GM23338 (cell line): ENCODE measurements around the gene USP5. TPM values are rescaled to one million over a fixed set of nuclear protein-coding genes. Genes with fewer than 3 reads are reported as not detected.

Experiments
- ATAC-seq: fragments of 200-7000 bp; cut with Tn5 transposase; 3 replicates; pipeline ENCODE4 v1.9.1; 2020
- DNase-seq: peaks from one replicate; pipeline ENCODE4 v3.0.0-alpha.2; 2015; ENCODE audit warnings: low spot score
- H2AFZ ChIP-seq: fragments of 200-600 bp; sonication (generic); 2 replicates; pipeline ENCODE4 v1.8.0; 2016; ENCODE audit warnings: antibody characterized with exemption, mild to moderate bottlenecking, moderate library complexity
- H3F3A ChIP-seq: fragments of 200-600 bp; sonication (generic); replicated peaks from 2 replicates; pipeline ENCODE4 v1.8.0; 2017; ENCODE audit warnings: antibody characterized with exemption, mixed run types, low read depth
- H3K27ac ChIP-seq: fragments of 200-600 bp; sonication (generic); 2 replicates; pipeline ENCODE4 v1.6.1; 2016; ENCODE audit warnings: low read depth
- H3K27me3 ChIP-seq: fragments of 200-600 bp; sonication (generic); 2 replicates; pipeline ENCODE4 v1.8.0; 2016; ENCODE audit warnings: mild to moderate bottlenecking, mixed run types, moderate library complexity; ENCODE audit not compliant: insufficient read depth
- H3K36me3 ChIP-seq: fragments of 200-600 bp; sonication (generic); 2 replicates; pipeline ENCODE4 v1.8.0; 2016; ENCODE audit warnings: mild to moderate bottlenecking; ENCODE audit not compliant: insufficient read depth
- H3K4me1 ChIP-seq: fragments of 200-600 bp; sonication (generic); 2 replicates; pipeline ENCODE4 v1.8.0; 2016; ENCODE audit warnings: mild to moderate bottlenecking, moderate library complexity; ENCODE audit not compliant: insufficient read depth
- H3K4me2 ChIP-seq: fragments of 200-600 bp; sonication (generic); 2 replicates; pipeline ENCODE4 v1.7.1; 2017; ENCODE audit warnings: mixed run types
- H3K4me3 ChIP-seq: fragments of 200-600 bp; sonication (generic); 2 replicates; pipeline ENCODE4 v1.6.1; 2016; ENCODE audit warnings: mixed run types
- H3K79me2 ChIP-seq: fragments of 200-600 bp; sonication (generic); replicated peaks from 2 replicates; pipeline ENCODE4 v1.8.0; 2017; ENCODE audit warnings: mild to moderate bottlenecking; ENCODE audit not compliant: insufficient read depth
- H3K9me2 ChIP-seq: fragments of 200-600 bp; sonication (generic); 2 replicates; pipeline ENCODE4 v1.8.0; 2017; ENCODE audit not compliant: insufficient read depth
- H4K20me1 ChIP-seq: fragments of 200-600 bp; sonication (generic); replicated peaks from 2 replicates; pipeline ENCODE4 v1.8.0; 2017; ENCODE audit warnings: mild to moderate bottlenecking; ENCODE audit not compliant: insufficient read depth
- H3K27ac Mint-ChIP-seq: 2 replicates; pipeline ENCODE4 v1.8.0; 2020; ENCODE audit warnings: inconsistent platforms, mild to moderate bottlenecking, moderate library complexity, mixed read lengths
- H3K27me3 Mint-ChIP-seq: 3 replicates; pipeline ENCODE4 v1.8.0; 2022; ENCODE audit warnings: low read depth, mild to moderate bottlenecking, moderate library complexity, mixed read lengths, inconsistent platforms; ENCODE audit not compliant: insufficient read depth, poor library complexity
- H3K36me3 Mint-ChIP-seq: 3 replicates; pipeline ENCODE4 v1.8.0; 2021; ENCODE audit warnings: low read depth, mild to moderate bottlenecking, inconsistent platforms, moderate library complexity, mixed read lengths
- H3K4me1 Mint-ChIP-seq: 3 replicates; pipeline ENCODE4 v1.8.0; 2020; ENCODE audit warnings: mild to moderate bottlenecking, inconsistent platforms, mixed read lengths
- H3K4me3 Mint-ChIP-seq: 3 replicates; pipeline ENCODE4 v1.8.0; 2021; ENCODE audit warnings: moderate library complexity, mild to moderate bottlenecking, inconsistent platforms, mixed read lengths
- H3K9me3 Mint-ChIP-seq: 3 replicates; pipeline ENCODE4 v1.8.0; 2020; ENCODE audit warnings: moderate library complexity, mild to moderate bottlenecking, inconsistent platforms, mixed read lengths
- NANOG ChIP-seq: IDR thresholded peaks from 2 replicates; pipeline ENCODE4 v1.6.1; 2016; ENCODE audit warnings: antibody characterized with exemption, borderline replicate concordance
- POLR2AphosphoS5 ChIP-seq: IDR thresholded peaks from 2 replicates; pipeline ENCODE4 v1.6.1; 2016; ENCODE audit warnings: antibody characterized with exemption, low read depth
- polyA plus RNA-seq: library from polyadenylated mRNA; unstranded; fragments of >200 nt; fragmentation: Nextera tagmentation; extraction: Ambion mirVana; gene quantifications from 2 replicates; pipeline ENCODE4 v1.2.1, GENCODE V29; 2016
- total RNA-seq: library from RNA; depleted of rRNA; stranded (reverse); fragments of >200 nt; shearing (Covaris generic); gene quantifications from 2 replicates; pipeline ENCODE4 v1.2.3, GENCODE V29; 2014
- TF ChIP-seq, protein P1 (sequence below): IDR thresholded peaks from one replicate; pipeline ENCODE4 v1.6.1; 2018; ENCODE audit warnings: antibody characterized with exemption; ENCODE audit not compliant: unreplicated experiment
- TF ChIP-seq, protein P2 (sequence below), 2 experiments: fragments of 200-600 bp in 1 of 2; sonication (generic) in 1 of 2; conservative IDR thresholded peaks; 2 replicates each; pipeline versions ENCODE4 v1.5.1 to v1.6.1; 2016 to 2017; ENCODE audit warnings: antibody characterized with exemption in 2 of 2, low read depth in 2 of 2, mild to moderate bottlenecking in 2 of 2, moderate library complexity in 1 of 2

USP5 gene
- total and polyA plus RNA-seq, 2 experiments from 2014 or later = 35.1 to 109 TPM

DNA sequence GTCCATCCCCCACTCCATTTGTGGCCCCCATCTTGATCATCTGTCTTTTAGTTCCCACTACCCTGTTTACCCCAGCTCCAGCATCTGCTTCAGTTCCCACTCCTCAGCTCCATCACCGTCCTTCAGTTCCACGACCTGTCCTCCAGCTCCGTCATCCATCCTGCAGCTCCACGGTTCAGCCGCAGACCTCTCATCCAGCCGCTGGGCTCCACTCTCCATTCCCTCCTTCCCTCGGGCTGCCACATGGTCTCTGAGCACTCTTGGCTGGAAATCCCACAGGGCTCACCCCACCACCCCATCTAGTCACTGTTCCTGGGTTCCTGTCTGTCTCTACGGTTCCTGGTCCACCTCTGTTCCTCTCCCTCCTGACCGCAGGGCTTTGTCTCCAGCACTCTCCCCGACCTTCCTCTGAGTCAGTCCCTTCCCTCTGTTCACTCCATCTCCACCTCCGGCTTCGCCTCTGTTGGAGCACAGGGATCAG lies 27.0 kb upstream of the USP5 start:
- peak overlapping the region; percentile 88 for H3K4me2 ChIP-seq
- H3K4me1 Mint-ChIP-seq = peaks cover 59% of the 10 kb centered on the region
- H3K4me3 ChIP-seq = peak overlapping the region; percentile 63
- peak; percentile 15; the same call in 1 of the 2 replicates for TF ChIP-seq POLR2AphosphoS5
- TF ChIP-seq, protein P1, sequence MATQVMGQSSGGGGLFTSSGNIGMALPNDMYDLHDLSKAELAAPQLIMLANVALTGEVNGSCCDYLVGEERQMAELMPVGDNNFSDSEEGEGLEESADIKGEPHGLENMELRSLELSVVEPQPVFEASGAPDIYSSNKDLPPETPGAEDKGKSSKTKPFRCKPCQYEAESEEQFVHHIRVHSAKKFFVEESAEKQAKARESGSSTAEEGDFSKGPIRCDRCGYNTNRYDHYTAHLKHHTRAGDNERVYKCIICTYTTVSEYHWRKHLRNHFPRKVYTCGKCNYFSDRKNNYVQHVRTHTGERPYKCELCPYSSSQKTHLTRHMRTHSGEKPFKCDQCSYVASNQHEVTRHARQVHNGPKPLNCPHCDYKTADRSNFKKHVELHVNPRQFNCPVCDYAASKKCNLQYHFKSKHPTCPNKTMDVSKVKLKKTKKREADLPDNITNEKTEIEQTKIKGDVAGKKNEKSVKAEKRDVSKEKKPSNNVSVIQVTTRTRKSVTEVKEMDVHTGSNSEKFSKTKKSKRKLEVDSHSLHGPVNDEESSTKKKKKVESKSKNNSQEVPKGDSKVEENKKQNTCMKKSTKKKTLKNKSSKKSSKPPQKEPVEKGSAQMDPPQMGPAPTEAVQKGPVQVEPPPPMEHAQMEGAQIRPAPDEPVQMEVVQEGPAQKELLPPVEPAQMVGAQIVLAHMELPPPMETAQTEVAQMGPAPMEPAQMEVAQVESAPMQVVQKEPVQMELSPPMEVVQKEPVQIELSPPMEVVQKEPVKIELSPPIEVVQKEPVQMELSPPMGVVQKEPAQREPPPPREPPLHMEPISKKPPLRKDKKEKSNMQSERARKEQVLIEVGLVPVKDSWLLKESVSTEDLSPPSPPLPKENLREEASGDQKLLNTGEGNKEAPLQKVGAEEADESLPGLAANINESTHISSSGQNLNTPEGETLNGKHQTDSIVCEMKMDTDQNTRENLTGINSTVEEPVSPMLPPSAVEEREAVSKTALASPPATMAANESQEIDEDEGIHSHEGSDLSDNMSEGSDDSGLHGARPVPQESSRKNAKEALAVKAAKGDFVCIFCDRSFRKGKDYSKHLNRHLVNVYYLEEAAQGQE = no peak
- peak overlapping the region; percentile 66 for H3K4me3 Mint-ChIP-seq
- H3K4me1 ChIP-seq = peaks cover 47% of the 10 kb centered on the region
- peaks cover 31% of the 10 kb centered on the region for H3K27me3 Mint-ChIP-seq
- H3K27ac Mint-ChIP-seq = no peak overlapping the region
- no peaks in the 10 kb centered on the region for H4K20me1 ChIP-seq
- peaks cover 5% of the 10 kb centered on the region for H3K79me2 ChIP-seq
- peaks cover 53% of the 10 kb centered on the region for H3K27me3 ChIP-seq
- no peaks in the 10 kb centered on the region for H3K9me3 Mint-ChIP-seq
- peaks cover 9% of the 10 kb centered on the region; the same call in 2 of the 3 replicates for H3K36me3 Mint-ChIP-seq
- peaks cover 20% of the 10 kb centered on the region for H3F3A ChIP-seq
- H3K27ac ChIP-seq = no peak overlapping the region
- ATAC-seq (no peak), DNase-seq (no peak)
- no peak overlapping the region for H2AFZ ChIP-seq
- H3K36me3 ChIP-seq = no peaks in the 10 kb centered on the region
- no peaks in the 10 kb centered on the region for H3K9me2 ChIP-seq

DNA sequence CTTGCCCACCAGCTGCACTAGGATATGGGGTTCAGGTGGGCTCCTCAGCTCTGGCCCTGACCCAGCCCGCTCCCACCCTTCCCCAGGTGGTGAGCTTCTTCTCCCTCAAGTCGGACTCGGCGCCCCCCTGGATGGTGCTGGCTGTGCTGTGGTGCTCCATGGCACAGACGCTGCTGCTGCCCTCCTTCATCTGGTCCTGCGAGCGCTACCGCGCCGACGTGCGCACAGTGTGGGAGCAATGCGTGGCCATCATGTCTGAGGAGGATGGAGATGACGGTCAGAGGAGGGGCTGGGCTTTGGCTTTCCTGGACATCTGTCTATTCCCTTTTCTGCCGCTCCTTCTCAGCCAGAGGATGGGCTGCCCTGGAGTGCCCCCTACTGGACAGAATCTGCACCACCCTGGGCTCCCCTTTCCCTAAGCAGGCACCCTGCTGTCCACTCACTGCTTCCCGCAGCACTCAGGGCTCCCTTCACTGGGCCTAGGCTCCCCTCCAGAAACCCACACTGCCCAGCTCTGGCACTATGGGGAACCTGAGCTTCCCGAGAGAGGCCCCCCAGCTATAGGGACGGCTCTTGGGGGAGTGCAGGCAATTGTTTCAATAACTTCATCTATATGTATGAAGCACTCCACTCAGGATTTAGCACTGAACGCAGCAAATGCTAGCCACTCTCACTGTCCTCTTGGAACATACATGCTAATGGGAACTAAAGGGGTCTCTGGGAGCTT lies 26.4 kb upstream of the USP5 start:
- DNase-seq (peak; percentile 91), ATAC-seq (peak; percentile 27)
- Histone ChIP-seq H3K4me1 (peaks cover 45% of the 10 kb centered on the region), H3K27ac (no peak overlapping the region), H2AFZ (no peak overlapping the region), H3K79me2 (peaks cover 9% of the 10 kb centered on the region), H3K27me3 (peaks cover 46% of the 10 kb centered on the region), H4K20me1 (no peaks in the 10 kb centered on the region), H3K4me2 (peak overlapping the region; percentile 88), H3F3A (peaks cover 17% of the 10 kb centered on the region), H3K36me3 (no peaks in the 10 kb centered on the region), H3K4me3 (peak overlapping the region; percentile 63), H3K9me2 (no peaks in the 10 kb centered on the region)
- peaks cover 14% of the 10 kb centered on the region for H3K36me3 Mint-ChIP-seq
- peaks cover 30% of the 10 kb centered on the region for H3K27me3 Mint-ChIP-seq
- no peak overlapping the region for H3K27ac Mint-ChIP-seq
- no peaks in the 10 kb centered on the region for H3K9me3 Mint-ChIP-seq
- peaks cover 57% of the 10 kb centered on the region for H3K4me1 Mint-ChIP-seq
- H3K4me3 Mint-ChIP-seq = peak overlapping the region; percentile 66
- TF ChIP-seq NANOG (no peak), POLR2AphosphoS5 (0 out of 2 replicates have a peak, but pooled peaks have one; percentile 14)
- TF ChIP-seq, protein P2, sequence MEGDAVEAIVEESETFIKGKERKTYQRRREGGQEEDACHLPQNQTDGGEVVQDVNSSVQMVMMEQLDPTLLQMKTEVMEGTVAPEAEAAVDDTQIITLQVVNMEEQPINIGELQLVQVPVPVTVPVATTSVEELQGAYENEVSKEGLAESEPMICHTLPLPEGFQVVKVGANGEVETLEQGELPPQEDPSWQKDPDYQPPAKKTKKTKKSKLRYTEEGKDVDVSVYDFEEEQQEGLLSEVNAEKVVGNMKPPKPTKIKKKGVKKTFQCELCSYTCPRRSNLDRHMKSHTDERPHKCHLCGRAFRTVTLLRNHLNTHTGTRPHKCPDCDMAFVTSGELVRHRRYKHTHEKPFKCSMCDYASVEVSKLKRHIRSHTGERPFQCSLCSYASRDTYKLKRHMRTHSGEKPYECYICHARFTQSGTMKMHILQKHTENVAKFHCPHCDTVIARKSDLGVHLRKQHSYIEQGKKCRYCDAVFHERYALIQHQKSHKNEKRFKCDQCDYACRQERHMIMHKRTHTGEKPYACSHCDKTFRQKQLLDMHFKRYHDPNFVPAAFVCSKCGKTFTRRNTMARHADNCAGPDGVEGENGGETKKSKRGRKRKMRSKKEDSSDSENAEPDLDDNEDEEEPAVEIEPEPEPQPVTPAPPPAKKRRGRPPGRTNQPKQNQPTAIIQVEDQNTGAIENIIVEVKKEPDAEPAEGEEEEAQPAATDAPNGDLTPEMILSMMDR (conservative IDR thresholded peaks at IDR 0.05; ENCODE audit: low read depth in 2 of 2) = peak; percentile 86 to 94
